Measurements from ENCODE around the gene MAOA. TPM values are rescaled to one million over a fixed set of nuclear protein-coding genes. Genes with fewer than 3 reads are reported as not detected.

Gene MAOA
- 0.23 TPM for total RNA-seq (2021; ENCODE audit: unreplicated experiment)
- polyA plus RNA-seq (2012; ENCODE audit: insufficient read length): 0.16 TPM
- Bru-seq, nascent RNA: percentile 13 among the genes with signal in this experiment
- BruChase-seq, experiment 1, labeled RNA remaining after a 2-hour chase: percentile 12 among the genes with signal in this experiment
- BruChase-seq, experiment 2, labeled RNA remaining after a 6-hour chase: percentile 13 among the genes with signal in this experiment
- long read RNA-seq: 0 reads

DNA sequence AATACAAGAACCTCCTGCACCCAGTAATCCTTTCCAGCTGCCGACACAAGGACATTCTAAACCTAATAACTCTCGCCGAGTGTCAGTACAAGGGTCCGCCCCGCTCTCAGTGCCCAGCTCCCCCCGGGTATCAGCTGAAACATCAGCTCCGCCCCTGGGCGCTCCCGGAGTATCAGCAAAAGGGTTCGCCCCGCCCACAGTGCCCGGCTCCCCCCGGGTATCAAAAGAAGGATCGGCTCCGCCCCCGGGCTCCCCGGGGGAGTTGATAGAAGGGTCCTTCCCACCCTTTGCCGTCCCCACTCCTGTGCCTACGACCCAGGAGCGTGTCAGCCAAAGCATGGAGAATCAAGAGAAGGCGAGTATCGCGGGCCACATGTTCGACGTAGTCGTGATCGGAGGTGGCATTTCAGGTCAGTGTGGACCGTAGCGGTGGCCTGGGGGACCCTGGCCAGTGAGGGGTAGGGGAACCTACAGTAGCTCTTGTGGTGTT lies at the start of gene MAOA:
Gene MAOA, plus strand, starts transcription at position 295 of the 490 bp plus-strand sequence. Its CDS starts 43 bp downstream, at position 338.
- intact Hi-C loops (cut with micrococcal nuclease; ENCODE audit: unreplicated experiment): no loop called here
- DNase-seq (ENCODE audit: low read depth, low spot score) (no peak), ATAC-seq (no peak)
- BruUV-seq (replicated peaks): no TSS peak
- POLR2A ChIA-PET: no interaction called here
- TF ChIP-seq SIN3A (IDR thresholded peaks at IDR 0.05; ENCODE audit: borderline replicate concordance, insufficient read depth, low read depth, low read length) (no peak), POLR2AphosphoS5 (IDR thresholded peaks at IDR 0.05; ENCODE audit: low read depth, low read length) (no peak), TCF7L2 (IDR thresholded peaks at IDR 0.05; ENCODE audit: low read depth, low read length) (no peak)
- TF ChIP-seq, protein P1, sequence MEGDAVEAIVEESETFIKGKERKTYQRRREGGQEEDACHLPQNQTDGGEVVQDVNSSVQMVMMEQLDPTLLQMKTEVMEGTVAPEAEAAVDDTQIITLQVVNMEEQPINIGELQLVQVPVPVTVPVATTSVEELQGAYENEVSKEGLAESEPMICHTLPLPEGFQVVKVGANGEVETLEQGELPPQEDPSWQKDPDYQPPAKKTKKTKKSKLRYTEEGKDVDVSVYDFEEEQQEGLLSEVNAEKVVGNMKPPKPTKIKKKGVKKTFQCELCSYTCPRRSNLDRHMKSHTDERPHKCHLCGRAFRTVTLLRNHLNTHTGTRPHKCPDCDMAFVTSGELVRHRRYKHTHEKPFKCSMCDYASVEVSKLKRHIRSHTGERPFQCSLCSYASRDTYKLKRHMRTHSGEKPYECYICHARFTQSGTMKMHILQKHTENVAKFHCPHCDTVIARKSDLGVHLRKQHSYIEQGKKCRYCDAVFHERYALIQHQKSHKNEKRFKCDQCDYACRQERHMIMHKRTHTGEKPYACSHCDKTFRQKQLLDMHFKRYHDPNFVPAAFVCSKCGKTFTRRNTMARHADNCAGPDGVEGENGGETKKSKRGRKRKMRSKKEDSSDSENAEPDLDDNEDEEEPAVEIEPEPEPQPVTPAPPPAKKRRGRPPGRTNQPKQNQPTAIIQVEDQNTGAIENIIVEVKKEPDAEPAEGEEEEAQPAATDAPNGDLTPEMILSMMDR (IDR thresholded peaks at IDR 0.05): no peak
- TF ChIP-seq, protein P2, sequence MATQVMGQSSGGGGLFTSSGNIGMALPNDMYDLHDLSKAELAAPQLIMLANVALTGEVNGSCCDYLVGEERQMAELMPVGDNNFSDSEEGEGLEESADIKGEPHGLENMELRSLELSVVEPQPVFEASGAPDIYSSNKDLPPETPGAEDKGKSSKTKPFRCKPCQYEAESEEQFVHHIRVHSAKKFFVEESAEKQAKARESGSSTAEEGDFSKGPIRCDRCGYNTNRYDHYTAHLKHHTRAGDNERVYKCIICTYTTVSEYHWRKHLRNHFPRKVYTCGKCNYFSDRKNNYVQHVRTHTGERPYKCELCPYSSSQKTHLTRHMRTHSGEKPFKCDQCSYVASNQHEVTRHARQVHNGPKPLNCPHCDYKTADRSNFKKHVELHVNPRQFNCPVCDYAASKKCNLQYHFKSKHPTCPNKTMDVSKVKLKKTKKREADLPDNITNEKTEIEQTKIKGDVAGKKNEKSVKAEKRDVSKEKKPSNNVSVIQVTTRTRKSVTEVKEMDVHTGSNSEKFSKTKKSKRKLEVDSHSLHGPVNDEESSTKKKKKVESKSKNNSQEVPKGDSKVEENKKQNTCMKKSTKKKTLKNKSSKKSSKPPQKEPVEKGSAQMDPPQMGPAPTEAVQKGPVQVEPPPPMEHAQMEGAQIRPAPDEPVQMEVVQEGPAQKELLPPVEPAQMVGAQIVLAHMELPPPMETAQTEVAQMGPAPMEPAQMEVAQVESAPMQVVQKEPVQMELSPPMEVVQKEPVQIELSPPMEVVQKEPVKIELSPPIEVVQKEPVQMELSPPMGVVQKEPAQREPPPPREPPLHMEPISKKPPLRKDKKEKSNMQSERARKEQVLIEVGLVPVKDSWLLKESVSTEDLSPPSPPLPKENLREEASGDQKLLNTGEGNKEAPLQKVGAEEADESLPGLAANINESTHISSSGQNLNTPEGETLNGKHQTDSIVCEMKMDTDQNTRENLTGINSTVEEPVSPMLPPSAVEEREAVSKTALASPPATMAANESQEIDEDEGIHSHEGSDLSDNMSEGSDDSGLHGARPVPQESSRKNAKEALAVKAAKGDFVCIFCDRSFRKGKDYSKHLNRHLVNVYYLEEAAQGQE (IDR thresholded peaks at IDR 0.05; ENCODE audit: insufficient read depth in 1 of 2, low read depth in 2 of 2, low read length in 1 of 2): no peak
- Histone ChIP-seq H3K4me1 (ENCODE audit: control insufficient read depth, insufficient read depth, low read length) (no peaks in the 10 kb centered on the region), H3K4me3 (ENCODE audit: low read depth in 2 of 2, low read length in 2 of 2) (peak within 1 kb of the TSS; percentile 39 to 63), H3K36me3 (ENCODE audit: control insufficient read depth, insufficient read depth, low read length) (no peaks in the 10 kb centered on the region; the same call in 1 of the 2 replicates), H3K27ac (ENCODE audit: low read length) (no peak within 1 kb of the TSS), H3K27me3 (ENCODE audit: control insufficient read depth, insufficient read depth, low read length) (no peaks in the 10 kb centered on the region), H3K9me3 (ENCODE audit: control insufficient read depth, insufficient read depth, low read depth, low read length) (no peaks in the 10 kb centered on the region)
- in situ Hi-C loops (cut with HindIII; ENCODE audit: low pct_unique_long_range_greater_than_20kb, low sequenced_read_pairs): no loop called here
- CTCF ChIA-PET: no interaction called here

DNA sequence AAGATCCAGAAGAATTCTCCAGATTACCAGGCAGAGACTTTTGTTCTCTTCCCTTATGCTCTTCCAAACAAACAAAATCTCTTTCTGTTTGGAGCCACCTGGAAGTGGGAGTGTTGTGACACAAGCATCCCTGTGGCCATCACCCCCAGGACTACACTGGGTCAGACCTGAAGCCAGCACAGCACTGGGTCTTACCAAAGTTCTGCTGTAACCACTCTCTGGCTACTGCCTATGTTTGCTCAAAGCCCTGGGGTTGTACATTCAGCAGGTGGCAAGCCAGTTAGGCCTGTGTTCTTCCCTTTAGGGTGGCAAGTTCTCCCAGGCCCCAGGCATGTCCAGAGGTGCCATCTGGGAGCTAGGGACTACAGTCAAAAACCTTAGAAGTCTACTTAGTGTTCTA lies 43.7 kb upstream of the MAOA start:
- H3K4me3 ChIP-seq (ENCODE audit: low read depth in 2 of 2, low read length in 2 of 2): no peak overlapping the region
- no peaks in the 10 kb centered on the region for H3K36me3 ChIP-seq (ENCODE audit: control insufficient read depth, insufficient read depth, low read length)
- ChIA-PET POLR2A (no interaction called here), CTCF (no interaction called here)
- H3K4me1 ChIP-seq (ENCODE audit: control insufficient read depth, insufficient read depth, low read length): no peaks in the 10 kb centered on the region
- no TSS peak for BruUV-seq (replicated peaks)
- ATAC-seq: no peak
- TF ChIP-seq TCF7L2 (IDR thresholded peaks at IDR 0.05; ENCODE audit: low read depth, low read length) (no peak), SIN3A (IDR thresholded peaks at IDR 0.05; ENCODE audit: borderline replicate concordance, insufficient read depth, low read depth, low read length) (no peak), POLR2AphosphoS5 (IDR thresholded peaks at IDR 0.05; ENCODE audit: low read depth, low read length) (no peak)
- TF ChIP-seq, protein P1 (IDR thresholded peaks at IDR 0.05): no peak
- TF ChIP-seq, protein P2 (IDR thresholded peaks at IDR 0.05; ENCODE audit: insufficient read depth in 1 of 2, low read depth in 2 of 2, low read length in 1 of 2): no peak
- no peaks in the 10 kb centered on the region for H3K9me3 ChIP-seq (ENCODE audit: control insufficient read depth, insufficient read depth, low read depth, low read length)
- no peaks in the 10 kb centered on the region for H3K27me3 ChIP-seq (ENCODE audit: control insufficient read depth, insufficient read depth, low read length)
- no peak overlapping the region for H3K27ac ChIP-seq (ENCODE audit: low read length)
- in situ Hi-C loops (cut with HindIII; ENCODE audit: low pct_unique_long_range_greater_than_20kb, low sequenced_read_pairs): no loop called here
- DNase-seq (ENCODE audit: low read depth, low spot score): no peak
- intact Hi-C loops (cut with micrococcal nuclease; ENCODE audit: unreplicated experiment): no loop called here

Data from Panc1 (cell line).